GM19452 (cell line): Measurements from ENCODE around the gene TRIAP1.
"Not testable (repeated sequence)": the region's sequence is repeated elsewhere in the genome, so short reads cannot be mapped to it uniquely, and the experiment has no call there.

Experiments
- ATAC-seq: cut with Tn5 transposase; IDR thresholded peaks from one replicate; pipeline ENCODE4 v1.9.1; 2021; ENCODE audit not compliant: unreplicated experiment

The TRIAP1 gene

GRCh38 chr12:120445911-120446843, at the start of gene TRIAP1, which contains the start of gene GATC:
Gene TRIAP1, minus strand, starts transcription at chr12:120446384. Its CDS starts 12 bp downstream, at chr12:120446372.
Gene GATC, plus strand, starts transcription at chr12:120446444. Its CDS starts 37 bp downstream, at chr12:120446481.
- peak; percentile 82 for ATAC-seq

GRCh38 chr12:120495186-120495730, 49.1 kb upstream of the TRIAP1 start:
- ATAC-seq, result no peak

GRCh38 chr12:120490833-120491512, 44.8 kb upstream of the TRIAP1 start:
- no peak for ATAC-seq

- no peak for ATAC-seq
These were observed 44.1 kb upstream of the TRIAP1 start for GRCh38 chr12:120490325-120490724.

- no peak for ATAC-seq
These were observed 42.8 kb upstream of the TRIAP1 start for GRCh38 chr12:120489018-120489417.

GRCh38 chr12:120488057-120488640, 42.0 kb upstream of the TRIAP1 start:
- ATAC-seq, result no peak

GRCh38 chr12:120487552-120487951, 41.4 kb upstream of the TRIAP1 start:
- ATAC-seq, result not testable (repeated sequence)

GRCh38 chr12:120485961-120486881, 40.0 kb upstream of the TRIAP1 start:
- no peak for ATAC-seq

GRCh38 chr12:120483621-120484020, 37.4 kb upstream of the TRIAP1 start:
- ATAC-seq, result no peak

- no peak for ATAC-seq
These were observed 35.0 kb upstream of the TRIAP1 start for GRCh38 chr12:120481022-120481767.

- ATAC-seq, result no peak
These were observed 34.0 kb upstream of the TRIAP1 start for GRCh38 chr12:120480211-120480610.

- no peak for ATAC-seq
These were observed 33.3 kb upstream of the TRIAP1 start for GRCh38 chr12:120479458-120479857.

GRCh38 chr12:120475643-120476042, 29.5 kb upstream of the TRIAP1 start:
- no peak for ATAC-seq

- ATAC-seq, result no peak
These were observed 28.4 kb upstream of the TRIAP1 start for GRCh38 chr12:120474616-120474960.

GRCh38 chr12:120473807-120474615, 27.8 kb upstream of the TRIAP1 start:
- no peak for ATAC-seq

GRCh38 chr12:120472521-120472920, 26.3 kb upstream of the TRIAP1 start:
- no peak for ATAC-seq

GRCh38 chr12:120470150-120470784, 24.1 kb upstream of the TRIAP1 start:
- no peak for ATAC-seq

- peak; percentile 94 for ATAC-seq
These were observed 23.4 kb upstream of the TRIAP1 start, which contains the start of gene SRSF9 for GRCh38 chr12:120469450-120470149. Gene SRSF9, minus strand, starts transcription at chr12:120469748. Its CDS starts 139 bp downstream, at chr12:120469609.
